Measurements from ENCODE around the gene TMEM30A.

- TF ChIP-seq NFRKB (IDR thresholded peaks at IDR 0.05) (no peak), ELF4 (IDR thresholded peaks at IDR 0.05) (no peak), ARNT (IDR thresholded peaks at IDR 0.05) (no peak), BHLHE40 (IDR thresholded peaks at IDR 0.05; ENCODE audit: borderline replicate concordance) (no peak), FOXA1 (IDR thresholded peaks at IDR 0.05) (no peak), HDGF (IDR thresholded peaks at IDR 0.05; ENCODE audit: borderline replicate concordance) (no peak), SUZ12 (IDR thresholded peaks at IDR 0.05) (no peak)
These were observed 80.9 kb downstream of the TMEM30A start for GRCh38 chr6:75203721-75204120.

Measured in HEK293T (cell line).